ENCODE measurements around the gene SLITRK4. TPM values are rescaled to one million over a fixed set of nuclear protein-coding genes. Genes with fewer than 3 reads are reported as not detected.

SLITRK4 gene
- total RNA-seq, 1 experiment from 2014 or later = 1.5 TPM

- no peak overlapping the region for H4K5ac ChIP-seq (ENCODE audit: insufficient read length, low read depth, low read length)
- H2BK12ac ChIP-seq (ENCODE audit: insufficient read length, low read depth, low read length) = no peak overlapping the region
- H3K4me2 ChIP-seq (ENCODE audit: insufficient read depth, insufficient read length, low read length) = no peak overlapping the region
- H3K79me2 ChIP-seq (ENCODE audit: insufficient read depth, low read length) = no peaks in the 10 kb centered on the region
- Mint-ChIP-seq H3K36me3 (ENCODE audit: insufficient read depth in 1 of 3, low read depth in 3 of 3) (no peaks in the 10 kb centered on the region), H3K27me3 (ENCODE audit: low read depth) (no peaks in the 10 kb centered on the region), H3K4me1 (no peaks in the 10 kb centered on the region), H3K27ac (no peak overlapping the region), H3K9me3 (peaks cover 39% of the 10 kb centered on the region in 2 experiments), H3K4me3 (no peak overlapping the region)
- H2BK5ac ChIP-seq (ENCODE audit: insufficient read length, low read length) = no peak overlapping the region
- no peaks in the 10 kb centered on the region for H4K20me1 ChIP-seq (ENCODE audit: control insufficient read depth, insufficient read depth, insufficient read length)
- H2BK20ac ChIP-seq (ENCODE audit: low read depth, low read length, poor library complexity, severe bottlenecking) = no peak overlapping the region
- H3K9me3 ChIP-seq (ENCODE audit: control insufficient read depth, low read depth, low read length) = peaks cover 13% of the 10 kb centered on the region
- no peak overlapping the region for H3K4ac ChIP-seq (ENCODE audit: low read depth, low read length)
- H2BK120ac ChIP-seq (ENCODE audit: low read depth, low read length, poor library complexity, severe bottlenecking) = peak overlapping the region; percentile 48
- H2BK15ac ChIP-seq (ENCODE audit: low read depth, low read length) = no peak overlapping the region
- no peak for TF ChIP-seq CTCF (conservative IDR thresholded peaks at IDR 0.05)
- no peak overlapping the region for H3K56ac ChIP-seq (ENCODE audit: insufficient read length, low read depth, low read length)
- no peak overlapping the region for H3T11ph ChIP-seq (ENCODE audit: low read length)
- WGBS (ENCODE audit: extremely low coverage, insufficient read length, low lambda C conversion rate) = no CpG with 5 or more reads among the region's 5 CpGs
- H3K23ac ChIP-seq (ENCODE audit: insufficient read length, low read depth, low read length) = no peak overlapping the region
- no peak overlapping the region for H4K8ac ChIP-seq (replicated peaks; ENCODE audit: insufficient read length, low read depth, low read length)
- H2AFZ ChIP-seq (ENCODE audit: low read length) = no peak overlapping the region
- H3K9ac ChIP-seq (ENCODE audit: extremely low read depth, insufficient read length, low read length) = no peak overlapping the region
- no peak overlapping the region for H4K91ac ChIP-seq (ENCODE audit: insufficient read length, low read depth, low read length)
- H3K14ac ChIP-seq (ENCODE audit: insufficient read depth, low read length) = no peak overlapping the region
- H3K27me3 ChIP-seq (ENCODE audit: insufficient read depth, low read length) = no peaks in the 10 kb centered on the region
- no peak overlapping the region for H3K27ac ChIP-seq (ENCODE audit: insufficient read length, low read depth, low read length)
- no peak overlapping the region for H3K18ac ChIP-seq (ENCODE audit: insufficient read length, low read depth, low read length)
- no peak for DNase-seq
- H3K79me1 ChIP-seq (ENCODE audit: insufficient read depth, low read depth, low read length, poor library complexity, severe bottlenecking) = no peaks in the 10 kb centered on the region
- H3K23me2 ChIP-seq (ENCODE audit: insufficient read length, low read depth, low read length, poor library complexity, severe bottlenecking) = no peaks in the 10 kb centered on the region
- no peaks in the 10 kb centered on the region for H3K4me1 ChIP-seq (ENCODE audit: insufficient read depth, low read length)
- H2AK5ac ChIP-seq (ENCODE audit: insufficient read length, low read length) = no peak overlapping the region
These were observed 27.9 kb upstream of the SLITRK4 start for GRCh38 chrX:143663755-143664154.

All from H9 (cell line).